GM19372 (cell line): ENCODE measurements around the gene CAMKK2.
"Not testable (repeated sequence)": the region's sequence is repeated elsewhere in the genome, so short reads cannot be mapped to it uniquely, and the experiment has no call there.

Experiments
- ATAC-seq: cut with Tn5 transposase; IDR thresholded peaks from one replicate; pipeline ENCODE4 v1.9.1; 2021; ENCODE audit warnings: mild to moderate bottlenecking, low read depth, moderate library complexity; ENCODE audit not compliant: unreplicated experiment

The CAMKK2 gene

DNA sequence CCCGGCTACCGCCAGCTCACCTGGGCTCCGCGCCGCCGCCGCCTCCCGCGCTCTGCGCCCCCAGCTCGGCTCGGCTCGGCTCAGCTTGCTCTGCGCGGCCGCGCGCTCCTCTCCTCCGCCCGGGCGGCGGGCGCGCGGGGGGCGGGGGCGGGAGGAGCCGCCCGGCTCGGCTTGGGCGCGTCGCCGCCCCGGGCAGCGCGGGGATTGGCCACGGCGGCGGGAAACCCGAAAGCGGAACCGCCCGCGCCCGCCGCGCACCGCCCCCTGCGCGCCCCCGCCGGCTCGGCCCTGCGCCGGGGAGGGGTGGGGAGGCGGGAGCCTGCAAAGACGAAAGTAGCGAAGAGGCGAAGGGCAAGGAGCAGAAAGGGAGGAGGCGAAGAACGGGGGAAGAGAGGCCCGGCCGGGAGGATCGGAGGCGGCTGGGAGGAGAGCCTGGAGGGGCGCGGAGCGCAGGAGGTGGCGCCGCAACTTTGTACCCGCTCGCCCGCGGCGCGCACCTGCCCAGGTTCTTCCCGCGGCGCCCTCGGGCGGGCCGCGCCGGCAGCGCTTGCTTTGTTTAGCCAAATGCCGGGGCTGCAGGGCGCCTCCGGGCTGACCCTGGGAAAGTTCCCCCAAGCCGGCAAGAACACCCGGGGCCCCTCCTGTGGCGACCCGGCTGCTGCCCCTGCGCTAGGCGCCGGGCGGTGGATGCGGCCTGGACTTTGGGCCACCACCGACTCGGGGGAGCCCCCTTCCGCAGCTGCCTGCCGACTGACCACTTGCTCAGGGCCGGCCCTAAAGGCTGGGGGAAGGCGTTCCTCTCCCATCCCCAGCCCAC lies at the start of gene CAMKK2:
Gene CAMKK2, minus strand, starts transcription at position 92 of the 817 bp plus-strand sequence. CDS start 22,183 bp downstream, outside the sequence.
- peak; percentile 76 for ATAC-seq

DNA sequence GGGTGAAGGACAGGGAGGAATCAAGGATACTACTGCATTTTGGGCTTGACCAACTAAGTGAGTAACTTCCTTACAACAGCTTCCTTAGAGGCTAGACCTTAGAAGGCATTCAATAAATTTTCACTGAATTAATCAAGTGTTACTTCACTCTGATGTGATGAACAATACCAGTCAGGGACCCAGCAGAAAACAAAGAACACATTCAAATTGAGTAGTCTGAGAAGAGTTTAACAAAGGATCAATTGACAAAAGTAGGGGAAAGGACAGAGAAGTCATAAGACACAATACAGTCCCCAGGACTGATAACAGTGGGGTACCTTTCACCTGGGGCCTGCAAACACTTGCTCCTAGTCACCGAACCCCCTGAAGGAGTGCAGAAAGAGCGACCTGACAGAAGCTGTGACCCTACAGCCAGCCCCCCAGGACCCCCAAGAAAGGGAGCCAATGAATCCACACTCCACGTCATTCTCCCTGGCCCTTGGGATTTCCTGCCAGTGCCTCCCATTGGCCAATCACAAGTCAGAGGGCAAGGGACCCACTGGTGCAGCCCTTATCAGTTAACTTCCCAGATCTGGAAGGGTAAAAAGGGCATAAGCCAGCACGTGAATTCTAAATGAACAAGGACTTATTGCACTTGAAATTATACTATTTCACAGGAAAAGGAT lies 48.8 kb upstream of the CAMKK2 start:
- no peak for ATAC-seq

DNA sequence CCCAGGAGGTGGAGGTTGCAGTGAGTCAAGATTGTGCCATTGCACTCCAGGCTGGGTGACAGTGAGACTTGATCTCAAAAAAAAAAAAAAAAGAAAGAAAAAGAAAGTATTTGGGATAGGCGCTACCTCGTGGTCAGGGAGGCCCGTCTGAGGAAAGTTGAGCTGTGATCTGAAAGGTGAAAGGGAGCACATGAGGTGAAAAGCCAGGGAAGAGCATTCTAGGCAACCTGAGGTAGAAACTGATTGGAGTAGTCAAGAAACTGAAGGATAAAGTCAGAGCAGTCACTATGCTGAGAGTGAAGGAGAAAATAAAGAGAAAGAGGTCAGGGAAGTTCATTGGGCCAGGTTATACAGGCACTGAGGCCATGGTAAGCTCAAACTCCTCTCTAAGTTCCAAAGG lies 48.0 kb upstream of the CAMKK2 start:
- no peak for ATAC-seq

DNA sequence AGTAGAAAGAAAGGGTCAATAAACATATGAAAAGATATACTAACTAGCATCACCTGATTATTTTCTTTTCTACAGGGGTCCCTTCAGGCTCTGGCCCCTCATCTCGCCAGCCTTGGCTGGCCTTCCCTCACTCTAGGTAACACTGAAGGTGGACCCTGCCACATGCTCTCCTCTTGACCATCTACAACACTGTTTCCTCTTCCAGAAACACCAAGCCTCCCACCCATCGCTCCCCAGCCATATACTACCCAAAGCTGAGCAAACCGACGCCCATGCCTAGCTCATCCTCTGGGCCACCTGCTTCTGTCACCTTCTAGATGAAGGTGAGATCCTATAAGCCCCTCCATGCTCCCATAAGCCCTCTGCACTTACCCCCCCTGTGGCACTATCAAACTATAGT lies 40.9 kb upstream of the CAMKK2 start:
- ATAC-seq = no peak

DNA sequence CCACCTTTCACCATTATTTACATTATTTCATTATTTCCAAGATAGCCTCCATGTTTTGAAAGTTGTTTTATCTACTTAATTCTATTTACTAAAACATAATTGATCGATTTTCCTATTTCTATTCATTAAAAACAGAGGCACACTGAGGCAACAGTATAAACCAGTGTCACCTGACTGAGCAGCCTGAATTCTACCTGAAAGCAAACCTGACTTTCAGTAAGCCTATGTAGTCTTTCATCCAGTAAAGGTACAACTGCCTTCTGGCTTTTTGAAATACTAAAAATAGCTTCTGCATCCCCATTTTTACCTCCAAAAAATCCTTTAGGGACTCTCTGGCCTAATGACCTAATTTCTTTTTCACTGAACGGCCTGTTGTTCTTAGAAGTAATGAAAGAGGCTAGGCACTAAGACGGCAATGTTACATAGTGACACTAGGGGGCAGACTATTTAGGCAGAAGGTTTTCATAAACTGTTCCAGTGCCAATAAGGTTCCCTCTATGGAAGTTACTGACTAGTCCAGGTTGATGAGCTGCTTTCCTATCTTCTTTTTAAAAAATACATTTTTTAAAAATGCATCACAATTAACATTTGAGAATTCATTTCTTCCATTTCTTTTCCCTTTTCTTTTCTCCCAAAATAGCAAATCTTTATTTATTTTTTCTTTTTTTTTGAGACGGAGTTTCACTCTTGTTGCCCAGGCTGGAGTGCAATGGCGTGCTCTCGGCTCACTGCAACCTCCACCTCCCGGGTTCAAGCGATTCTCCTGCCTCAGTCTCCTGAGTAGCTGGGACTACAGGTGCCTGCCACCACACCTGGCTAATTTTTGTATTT lies 38.2 kb upstream of the CAMKK2 start:
- no peak for ATAC-seq

DNA sequence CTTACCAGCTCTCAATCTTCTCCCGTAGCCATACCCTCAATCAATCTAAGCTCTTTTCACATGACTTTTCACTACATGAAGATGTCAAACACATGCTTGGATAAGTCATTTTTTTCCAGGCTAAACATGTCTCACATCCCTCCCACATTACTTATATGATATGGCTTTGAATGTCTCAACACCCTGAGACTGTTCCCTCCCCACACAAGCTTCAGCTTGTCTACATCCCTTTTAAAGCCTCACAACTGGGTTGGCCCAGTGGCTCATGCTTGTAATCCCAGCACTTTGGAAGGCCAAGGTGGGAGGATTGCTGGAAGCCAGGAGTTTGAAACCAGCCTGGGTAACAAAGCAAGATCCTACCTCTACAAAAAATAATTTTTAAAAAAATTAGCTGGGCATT lies 37.2 kb upstream of the CAMKK2 start:
- ATAC-seq = no peak

DNA sequence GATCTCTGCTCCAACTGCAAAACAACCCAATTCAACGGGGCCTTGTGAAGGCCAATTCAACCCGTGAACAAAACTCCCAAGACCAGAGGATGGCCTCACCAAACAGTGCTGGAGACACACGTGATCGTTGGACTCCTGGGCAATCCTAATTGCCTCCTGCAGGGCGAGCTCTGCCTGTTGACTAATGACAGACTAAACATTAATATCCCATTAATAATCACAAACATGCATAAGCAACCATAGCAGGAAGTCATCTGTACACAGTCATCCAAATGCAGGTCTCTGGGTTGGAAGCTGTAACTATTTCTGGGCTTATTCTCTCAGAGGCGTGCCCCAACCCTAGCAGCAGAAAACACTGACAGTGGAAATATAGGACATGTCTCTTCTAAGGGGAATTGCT lies 34.7 kb upstream of the CAMKK2 start:
- no peak for ATAC-seq

DNA sequence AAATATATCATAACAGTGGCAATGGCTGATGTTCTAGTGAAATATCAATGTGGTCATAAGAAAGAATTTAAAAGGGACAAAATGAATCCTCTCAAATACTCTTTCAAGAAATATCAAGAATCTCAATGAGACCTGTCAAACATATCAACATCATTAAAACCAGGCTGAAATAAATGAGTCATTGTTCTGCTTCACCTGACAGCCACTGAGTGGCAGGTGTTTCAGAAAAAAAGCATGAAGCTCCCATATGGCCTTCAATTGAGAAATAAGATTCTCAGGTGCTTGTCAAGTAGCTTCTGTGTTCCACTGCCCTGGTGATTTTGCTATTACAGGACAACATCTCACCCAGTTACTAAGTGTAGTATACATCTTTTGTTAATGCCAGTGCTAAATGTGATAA lies 34.2 kb upstream of the CAMKK2 start:
- ATAC-seq = no peak

DNA sequence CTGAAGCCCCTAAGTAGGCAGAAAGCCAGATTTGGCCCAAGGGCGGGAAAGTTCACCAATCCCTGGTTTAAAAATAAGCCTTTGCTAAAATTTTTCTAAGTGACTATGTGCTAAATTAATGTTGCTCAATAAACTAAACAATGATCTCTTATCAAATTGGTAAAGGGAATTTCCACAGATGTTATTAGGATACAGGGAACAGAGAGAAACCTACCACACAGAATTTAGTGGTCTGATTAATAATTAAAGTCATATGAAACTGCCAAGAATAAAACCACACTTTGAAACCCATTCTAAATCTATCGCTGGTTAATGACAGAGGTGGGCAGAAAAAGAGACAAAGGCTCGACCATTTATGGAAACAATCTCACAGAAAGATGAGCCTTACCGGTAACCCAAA lies 33.7 kb upstream of the CAMKK2 start:
- ATAC-seq = no peak

DNA sequence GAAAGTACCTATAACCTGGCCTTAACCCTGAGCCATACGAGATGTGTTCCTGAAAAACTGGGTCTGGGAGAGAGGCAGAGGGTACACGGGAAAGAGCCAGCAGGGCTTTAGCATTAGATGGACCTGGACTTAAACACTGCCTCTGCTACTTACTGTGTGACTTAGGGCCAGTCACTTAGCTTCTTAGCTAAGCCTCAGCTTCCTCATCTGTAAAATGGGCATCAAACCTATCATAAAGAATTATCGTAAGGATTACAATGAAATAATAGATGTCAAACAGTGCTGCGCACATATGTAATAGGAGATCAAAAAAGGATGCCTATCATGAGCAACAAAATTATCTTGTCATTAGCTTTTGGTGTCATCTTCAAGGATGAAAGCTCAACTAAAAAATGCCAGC lies 32.1 kb upstream of the CAMKK2 start:
- no peak for ATAC-seq

DNA sequence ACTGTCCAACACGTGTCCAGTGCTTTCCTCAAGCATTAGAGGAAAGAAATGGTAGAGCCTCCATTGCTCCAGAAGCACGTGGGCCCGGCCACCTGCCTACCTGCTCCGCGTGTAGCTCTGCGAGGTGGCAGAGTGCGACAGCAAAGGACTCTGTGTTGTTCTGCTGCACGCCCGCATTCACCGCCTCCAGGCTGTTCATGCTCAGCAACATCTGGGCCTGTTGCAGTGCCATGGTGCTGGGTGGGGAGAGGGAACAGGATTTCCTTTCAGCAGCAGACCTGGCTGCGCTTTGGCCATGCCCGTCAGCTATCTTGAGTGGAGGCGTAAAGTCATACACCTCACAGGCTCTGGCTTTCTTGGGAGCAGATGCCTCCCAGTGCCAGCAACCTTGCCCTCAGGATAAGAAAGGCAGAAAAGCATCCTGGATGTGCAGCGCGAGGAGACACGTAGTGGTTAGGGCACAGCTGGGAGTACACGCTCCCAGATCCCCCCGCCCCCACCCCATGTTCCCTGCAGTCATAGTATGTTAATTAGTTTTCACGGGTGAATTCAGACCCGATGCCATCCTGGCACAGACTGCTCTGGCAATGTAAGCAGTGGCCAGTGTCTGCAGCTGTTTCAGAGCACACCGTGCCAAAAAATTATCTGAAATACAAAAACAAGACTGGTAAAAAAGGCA lies 30.6 kb upstream of the CAMKK2 start:
- no peak for ATAC-seq

DNA sequence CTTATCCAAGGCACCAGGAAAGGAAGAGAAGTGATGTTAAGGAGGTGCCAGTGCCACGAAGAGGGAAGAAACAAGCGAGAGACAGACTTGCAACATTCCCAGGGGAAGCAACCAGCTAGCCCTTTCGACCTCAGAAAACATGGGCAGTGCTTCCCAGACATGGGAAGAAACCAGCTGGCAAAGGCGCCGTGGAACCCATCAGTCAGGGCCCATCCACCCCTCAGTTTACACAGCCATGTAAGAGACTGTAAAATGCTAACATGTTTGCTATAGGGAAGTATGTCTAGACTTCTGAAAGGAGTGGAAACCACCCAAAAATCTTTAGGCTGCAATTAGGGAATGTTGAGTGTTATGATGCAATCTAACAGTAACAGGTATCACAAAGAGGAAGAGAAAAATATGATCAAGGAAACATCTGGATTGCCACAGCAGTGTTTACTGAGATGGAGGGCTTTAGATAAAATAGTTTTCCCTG lies 29.4 kb upstream of the CAMKK2 start:
- ATAC-seq = no peak

DNA sequence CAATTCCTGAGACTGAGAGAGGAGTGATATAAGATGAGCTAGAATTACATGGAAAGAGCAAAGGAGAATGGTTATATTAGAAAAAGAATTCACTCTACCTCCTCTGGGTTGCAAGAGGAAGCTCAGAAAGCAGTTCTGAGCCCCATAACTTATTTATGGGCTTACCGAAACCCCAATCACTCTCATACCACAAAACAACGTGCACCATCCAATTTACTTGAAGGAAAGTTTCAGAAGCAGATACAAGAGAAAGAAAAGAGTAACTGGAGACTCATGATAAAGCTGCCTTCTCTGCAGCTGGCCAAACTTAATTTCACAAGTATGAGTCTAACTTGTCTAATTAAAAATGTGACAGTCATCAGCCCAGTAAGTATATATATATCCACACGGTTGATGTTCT lies 27.4 kb upstream of the CAMKK2 start:
- ATAC-seq = no peak

DNA sequence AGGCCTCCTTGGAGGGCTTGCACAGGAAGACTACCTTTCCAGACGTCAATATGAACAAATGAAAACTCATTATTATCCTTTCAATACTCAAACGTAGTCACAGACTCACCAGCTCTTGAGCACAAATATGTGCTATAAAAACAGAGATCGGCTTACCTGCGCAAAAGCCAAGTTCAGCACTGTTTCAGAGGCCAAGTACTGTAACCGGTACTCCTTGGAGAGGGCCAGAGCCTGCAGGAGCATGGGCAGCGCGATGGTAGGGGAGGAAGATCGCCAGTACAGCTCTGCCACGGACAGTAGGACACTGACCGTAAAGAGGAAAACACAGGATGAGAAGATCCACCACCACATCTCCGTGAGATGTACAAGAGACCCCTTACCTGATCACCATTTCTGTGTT lies 21.6 kb upstream of the CAMKK2 start:
- no peak for ATAC-seq

DNA sequence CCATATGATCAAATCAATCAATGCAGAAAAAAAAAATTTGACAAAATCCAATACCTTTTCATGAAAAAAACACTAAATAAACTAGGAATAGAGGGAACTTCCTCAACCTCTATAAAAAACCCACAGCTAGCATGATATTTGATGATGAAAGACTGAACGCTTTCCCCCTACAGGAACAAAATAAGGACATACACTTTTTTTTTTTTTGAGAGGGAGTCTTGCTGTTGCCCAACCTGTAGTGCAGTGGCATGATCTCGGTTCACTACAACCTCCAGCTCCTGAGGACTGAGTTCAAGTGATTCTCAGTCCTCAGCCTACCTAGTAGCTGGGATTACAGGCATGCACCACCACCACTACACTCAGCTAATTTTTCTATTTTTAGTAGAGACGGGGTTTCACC lies 17.9 kb upstream of the CAMKK2 start:
- ATAC-seq = no peak

DNA sequence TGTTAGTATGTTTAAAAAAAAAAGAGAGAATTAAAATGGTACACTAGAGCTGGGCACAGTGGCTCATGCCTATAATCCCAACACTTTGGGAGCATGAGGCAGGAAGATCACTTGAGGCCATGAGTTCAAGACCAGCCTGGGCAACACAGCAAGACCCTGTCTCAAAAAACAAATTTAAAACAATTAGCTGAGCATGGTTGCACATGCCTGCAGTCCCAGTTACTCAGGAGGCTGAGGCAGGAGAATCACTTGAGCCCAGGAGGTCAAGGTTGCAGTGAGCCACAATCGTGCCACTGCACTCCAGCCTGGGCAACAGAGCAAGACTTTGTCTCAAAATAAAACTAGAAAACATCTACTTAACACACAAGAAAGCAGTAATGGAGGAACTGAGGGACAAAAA lies 13.7 kb upstream of the CAMKK2 start:
- ATAC-seq = not testable (repeated sequence)

DNA sequence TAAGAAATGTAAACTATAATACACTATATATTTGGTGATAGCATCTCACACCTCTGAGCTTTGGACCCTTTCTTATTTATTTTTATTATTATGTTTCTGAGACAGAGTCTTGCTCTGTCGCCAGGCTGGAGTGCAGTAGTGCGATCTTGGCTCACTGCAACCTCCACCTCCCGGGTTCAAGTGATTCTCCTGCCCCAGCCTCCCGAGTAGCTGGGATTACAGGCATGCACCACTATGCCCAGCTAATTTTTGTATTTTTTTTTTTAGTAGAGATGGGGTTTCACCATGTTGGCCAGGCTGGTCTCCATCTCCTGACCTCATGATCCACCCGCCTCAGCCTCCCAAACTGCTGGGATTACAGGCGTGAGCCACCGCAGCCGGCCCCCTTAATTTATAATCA lies 10.9 kb upstream of the CAMKK2 start:
- ATAC-seq = not testable (repeated sequence)

DNA sequence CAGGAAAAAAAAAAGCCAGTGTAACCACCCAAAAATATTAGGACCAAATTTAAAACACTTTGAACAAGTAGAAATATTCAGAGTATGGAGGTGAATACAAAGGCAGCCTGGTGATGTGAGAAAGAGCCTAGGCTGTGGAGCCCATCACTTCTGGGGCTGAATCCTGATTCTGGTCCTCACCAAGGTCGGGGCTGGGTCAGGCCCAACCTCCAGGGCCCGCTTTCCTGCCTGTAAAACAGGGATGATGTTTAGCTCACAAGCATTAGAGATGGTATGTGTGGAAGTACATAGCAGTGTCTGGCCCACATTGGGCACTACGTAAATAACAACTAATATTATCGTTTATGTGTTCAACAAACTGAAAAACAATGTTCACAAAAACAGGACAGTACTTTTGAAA lies 7.8 kb upstream of the CAMKK2 start:
- no peak for ATAC-seq

DNA sequence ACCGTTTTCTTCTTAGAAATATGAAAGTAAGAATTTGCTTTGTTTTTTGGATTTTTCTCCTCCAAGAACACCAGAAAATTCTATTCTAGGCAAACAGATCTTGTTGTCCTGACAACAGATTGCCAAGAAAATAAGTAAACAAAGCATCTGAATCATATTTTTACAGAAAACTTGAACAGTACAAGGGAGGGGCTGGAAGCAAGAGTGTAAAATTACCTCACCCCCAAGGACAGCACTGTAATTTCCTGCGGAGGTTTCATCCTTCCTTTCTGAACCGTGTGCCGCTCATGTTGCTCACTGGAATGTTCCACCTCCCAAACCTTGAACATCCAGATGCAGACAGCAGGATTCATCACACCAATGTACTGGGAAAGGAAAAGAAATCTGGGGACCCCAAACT lies 5.4 kb upstream of the CAMKK2 start:
- no peak for ATAC-seq

DNA sequence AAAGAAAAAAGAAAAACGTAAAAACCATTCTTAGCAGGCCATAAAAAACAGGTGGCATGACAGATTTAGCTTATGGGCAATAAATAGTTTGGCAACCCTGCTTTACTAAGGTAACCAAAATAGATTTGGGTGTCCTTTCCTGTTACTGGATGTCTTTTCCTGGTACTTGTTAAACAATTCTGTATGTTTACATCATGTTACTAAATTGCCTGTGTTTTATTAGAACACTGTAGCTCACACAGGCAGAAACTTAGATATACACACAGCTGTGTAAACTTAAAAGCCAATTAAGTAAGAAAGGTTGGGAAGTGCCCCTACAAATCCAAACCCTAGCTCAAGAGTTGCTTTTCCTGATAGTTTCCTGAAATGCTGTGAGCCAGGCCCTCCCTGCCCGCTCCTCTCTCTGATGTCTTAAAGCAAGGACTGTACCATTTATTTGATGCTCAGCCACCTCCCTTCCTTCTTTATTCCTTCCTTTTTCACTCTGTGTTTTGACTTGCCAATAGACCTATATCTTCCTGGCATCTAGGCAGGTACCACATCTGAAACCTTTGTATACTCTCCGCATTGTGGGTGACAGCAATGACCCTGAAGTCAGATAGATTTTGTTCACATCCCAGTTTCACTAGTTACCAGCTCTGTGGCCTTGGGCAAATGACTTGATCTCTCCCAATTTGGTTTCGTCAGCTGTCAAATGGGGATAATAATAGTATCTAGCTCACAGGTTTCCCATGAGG lies 3.7 kb upstream of the CAMKK2 start:
- no peak for ATAC-seq
